Neutrophil (primary cell): ENCODE results near the gene MSMB.

Experiments
- H3K27ac ChIP-seq: fragments of 200-600 bp; sonication (generic); 2 replicates; pipeline ENCODE4 v1.5.1; 2016; ENCODE audit warnings: mild to moderate bottlenecking, moderate library complexity
- H3K27me3 ChIP-seq: fragments of 200-600 bp; sonication (generic); 2 replicates; pipeline ENCODE4 v1.6.0; 2016; ENCODE audit warnings: mild to moderate bottlenecking
- H3K36me3 ChIP-seq: fragments of 200-600 bp; sonication (generic); 2 replicates; pipeline ENCODE4 v1.5.1; 2017
- H3K4me1 ChIP-seq, 2 experiments: fragments of 200-600 bp in 1 of 2; sonication (generic) in 1 of 2; 1 replicate in 1 of 2; 2 replicates in 1 of 2; pipeline versions ENCODE4 v1.5.1 to v1.6.1; 2013 to 2016; ENCODE audit warnings: low read depth in 1 of 2, low read length in 1 of 2, mild to moderate bottlenecking in 1 of 2, moderate library complexity in 1 of 2; ENCODE audit not compliant: control insufficient read depth in 1 of 2, insufficient read depth in 1 of 2
- H3K4me3 ChIP-seq, 2 experiments: fragments of 200-600 bp in 1 of 2; sonication (generic) in 1 of 2; 1 replicate in 1 of 2; 2 replicates in 1 of 2; pipeline ENCODE4 v1.5.1; 2013 to 2016; ENCODE audit warnings: low read depth in 1 of 2, low read length in 1 of 2, mild to moderate bottlenecking in 1 of 2, moderate library complexity in 1 of 2
- H3K9me3 ChIP-seq: fragments of 200-600 bp; sonication (generic); 2 replicates; pipeline ENCODE4 v1.5.1; 2016
- CTCF ChIP-seq: fragments of 200-600 bp; sonication (generic); IDR thresholded peaks from 2 replicates; pipeline ENCODE4 v1.5.1; 2016; ENCODE audit warnings: antibody characterized with exemption

Gene MSMB

GRCh38 chr10:46033602-46034011 is 12.5 kb downstream of the MSMB start:
- H3K27me3 ChIP-seq: no peaks in the 10 kb centered on the region
- TF ChIP-seq CTCF: no peak
- H3K4me1 ChIP-seq: peaks cover 25 to 43% of the 10 kb centered on the region in 2 experiments
- no peaks in the 10 kb centered on the region for H3K36me3 ChIP-seq
- H3K27ac ChIP-seq: peak overlapping the region; percentile 7
- H3K4me3 ChIP-seq: no peak overlapping the region
- H3K9me3 ChIP-seq: no peaks in the 10 kb centered on the region

- Histone ChIP-seq H3K9me3 (no peaks in the 10 kb centered on the region), H3K27me3 (no peaks in the 10 kb centered on the region), H3K4me3 (no peak overlapping the region), H3K27ac (peak overlapping the region; percentile 94), H3K4me1 (peaks cover 41 to 58% of the 10 kb centered on the region in 2 experiments), H3K36me3 (peaks cover under 1% of the 10 kb centered on the region)
- TF ChIP-seq CTCF: no peak
Observed at GRCh38 chr10:46031648-46032532, 14.2 kb downstream of the MSMB start.

GRCh38 chr10:46030091-46030937 is 15.8 kb downstream of the MSMB start, which contains the start of gene NCOA4:
Gene NCOA4 (minus strand): TSS chr10:46030623. CDS start chr10:46016680, 13,943 bp downstream.
- peaks cover 13% of the 10 kb centered on the region for H3K36me3 ChIP-seq
- H3K27me3 ChIP-seq: no peaks in the 10 kb centered on the region
- peaks cover 52 to 68% of the 10 kb centered on the region in 2 experiments for H3K4me1 ChIP-seq
- TF ChIP-seq CTCF: peak; percentile 98
- H3K27ac ChIP-seq: peak within 1 kb of the TSS; percentile 94
- no peaks in the 10 kb centered on the region for H3K9me3 ChIP-seq
- peak within 1 kb of the TSS; percentile 92 to 96 for H3K4me3 ChIP-seq

GRCh38 chr10:46029461-46030030 is 16.5 kb downstream of the MSMB start:
- peak overlapping the region; percentile 94 for H3K27ac ChIP-seq
- no peaks in the 10 kb centered on the region for H3K9me3 ChIP-seq
- peaks cover 13% of the 10 kb centered on the region for H3K36me3 ChIP-seq
- no peak for TF ChIP-seq CTCF
- H3K4me1 ChIP-seq: peaks cover 60 to 76% of the 10 kb centered on the region in 2 experiments
- H3K4me3 ChIP-seq: peak overlapping the region; percentile 92 to 96
- no peaks in the 10 kb centered on the region for H3K27me3 ChIP-seq
